SK-N-SH treated with all-trans-retinoic acid at 6 μM for 48 hours (cell line): Measurements from ENCODE around the gene PRRG2.

ENCODE experiments used
- ATAC-seq: fragments of 200-7000 bp; cut with Tn5 transposase; 3 replicates; pipeline ENCODE4 v1.9.1; 2020; ENCODE audit warnings: mild to moderate bottlenecking, moderate library complexity
- CREB5 ChIP-seq: fragments of 250-450 bp; sonication (Bioruptor Pico); IDR thresholded peaks from 2 replicates; pipeline ENCODE4 v1.5.1; 2020; ENCODE audit warnings: low read depth, mild to moderate bottlenecking, moderate library complexity
- CSDC2 ChIP-seq: fragments of 250-450 bp; sonication (Bioruptor Pico); IDR thresholded peaks from 2 replicates; pipeline ENCODE4 v1.5.0; 2020; ENCODE audit warnings: mild to moderate bottlenecking, moderate library complexity
- CSRNP3 ChIP-seq: fragments of 250-450 bp; sonication (Bioruptor Pico); IDR thresholded peaks from 2 replicates; pipeline ENCODE4 v1.5.1; 2021; ENCODE audit warnings: mild to moderate bottlenecking, moderate library complexity
- GLIS3 ChIP-seq: fragments of 250-450 bp; sonication (Bioruptor Pico); IDR thresholded peaks from 2 replicates; pipeline ENCODE4 v1.5.0; 2020; ENCODE audit warnings: mild to moderate bottlenecking, moderate library complexity
- PATZ1 ChIP-seq: fragments of 250-450 bp; sonication (Bioruptor Pico); IDR thresholded peaks from 2 replicates; pipeline ENCODE4 v1.8.0; 2020; ENCODE audit warnings: mild to moderate bottlenecking, moderate library complexity, borderline replicate concordance
- POU6F1 ChIP-seq: fragments of 250-450 bp; sonication (Bioruptor Pico); IDR thresholded peaks from 2 replicates; pipeline ENCODE4 v1.8.0; 2021; ENCODE audit warnings: low read depth, mild to moderate bottlenecking, moderate library complexity, borderline replicate concordance
- PPARA ChIP-seq: fragments of 250-450 bp; sonication (Bioruptor Pico); IDR thresholded peaks from 2 replicates; pipeline ENCODE4 v1.5.0; 2020; ENCODE audit warnings: mild to moderate bottlenecking, borderline replicate concordance
- TOX ChIP-seq: fragments of 250-450 bp; sonication (Bioruptor Pico); IDR thresholded peaks from 2 replicates; pipeline ENCODE4 v1.8.0; 2021; ENCODE audit warnings: mild to moderate bottlenecking, moderate library complexity, borderline replicate concordance
- TSHZ2 ChIP-seq: fragments of 250-450 bp; sonication (Bioruptor Pico); IDR thresholded peaks from 2 replicates; pipeline ENCODE4 v1.5.0; 2020; ENCODE audit warnings: mild to moderate bottlenecking, moderate library complexity
- ZC3H10 ChIP-seq: fragments of 250-450 bp; sonication (Bioruptor Pico); IDR thresholded peaks from 2 replicates; pipeline ENCODE4 v1.5.1; 2021; ENCODE audit warnings: mild to moderate bottlenecking, moderate library complexity
- ZFP3 ChIP-seq: fragments of 250-450 bp; sonication (Bioruptor Pico); IDR thresholded peaks from 2 replicates; pipeline ENCODE4 v1.5.0; 2020; ENCODE audit warnings: mild to moderate bottlenecking, moderate library complexity
- ZFP30 ChIP-seq: fragments of 450-650 bp; formaldehyde crosslinking; IDR thresholded peaks from 2 replicates; pipeline ENCODE4 v1.5.0; 2022; ENCODE audit warnings: mild to moderate bottlenecking, moderate library complexity
- ZNF565 ChIP-seq: fragments of 450-650 bp; formaldehyde crosslinking; conservative IDR thresholded peaks from 2 replicates; pipeline ENCODE4 v1.5.0; 2020; ENCODE audit warnings: low read depth, mild to moderate bottlenecking, moderate library complexity
- ZNF70 ChIP-seq: fragments of 450-650 bp; formaldehyde crosslinking; IDR thresholded peaks from 2 replicates; pipeline ENCODE4 v1.5.0; 2020; ENCODE audit warnings: mild to moderate bottlenecking, moderate library complexity

The PRRG2 gene

GRCh38 chr19:49639401-49640112 is 58.4 kb downstream of the PRRG2 start:
- ATAC-seq: no peak
- TF ChIP-seq GLIS3 (CRISPR knock-in tag) (no peak), ZC3H10 (CRISPR knock-in tag) (no peak), POU6F1 (CRISPR knock-in tag) (no peak), CREB5 (CRISPR knock-in tag) (no peak), TOX (CRISPR knock-in tag) (no peak), PPARA (CRISPR knock-in tag) (no peak), CSDC2 (CRISPR knock-in tag) (no peak), ZNF565 (CRISPR knock-in tag) (no peak), ZNF70 (CRISPR knock-in tag) (no peak), PATZ1 (no peak)

- peak; percentile 79 for ATAC-seq
- TF ChIP-seq CSRNP3 (CRISPR knock-in tag): no peak
- no peak for TF ChIP-seq ZFP3 (CRISPR knock-in tag)
- TF ChIP-seq PATZ1: peak; percentile 76; the same call in 1 of the 2 replicates
- no peak for TF ChIP-seq ZFP30
- TF ChIP-seq TSHZ2 (CRISPR knock-in tag): no peak
- no peak for TF ChIP-seq ZNF70 (CRISPR knock-in tag)
- TF ChIP-seq GLIS3 (CRISPR knock-in tag): no peak
Measured at GRCh38 chr19:49640113-49640898, 59.2 kb downstream of the PRRG2 start, which contains the start of gene RRAS. Gene RRAS (minus strand): TSS chr19:49640143. CDS start chr19:49640098, 45 bp downstream.
